OCI-LY7 (cell line): ENCODE measurements around the gene NEK9.

Experiments used
- CTCF ChIP-seq: fragments of 200-600 bp; sonication (generic); conservative IDR thresholded peaks from 2 replicates; pipeline ENCODE4 v1.5.1; 2014; ENCODE audit warnings: mild to moderate bottlenecking, antibody characterized with exemption, low read length, moderate library complexity, mixed read lengths
- EZH2phosphoT487 ChIP-seq: fragments of 200-600 bp; sonication (generic); IDR thresholded peaks from 2 replicates; pipeline ENCODE4 v1.6.1; 2018; ENCODE audit warnings: low read depth, borderline replicate concordance, mild to moderate bottlenecking, mixed run types, antibody characterized with exemption, low read length, moderate library complexity, mixed read lengths

- TF ChIP-seq CTCF = no peak
- no peak for TF ChIP-seq EZH2phosphoT487
Observed at GRCh38 chr14:75068294-75069120, 58.3 kb downstream of the NEK9 start.
